Left lung (tissue), 10 donors: ENCODE results near the gene RAB27B. TPM values are rescaled to one million over a fixed set of nuclear protein-coding genes. Genes with fewer than 3 reads are reported as not detected.
"Not testable (repeated sequence)": the region's sequence is repeated elsewhere in the genome, so short reads cannot be mapped to it uniquely, and the experiment has no call there.

Experiments used
- ATAC-seq: fragments of 200-7000 bp; cut with Tn5 transposase; one replicate; pipeline ENCODE4 v1.9.1; 2020; ENCODE audit warnings: moderate library complexity
- DNase-seq, 4 donors: peaks; one replicate each; pipeline ENCODE4 v3.0.0-alpha.2; 2013 to 2020
- H3K27ac ChIP-seq, 2 donors: fragments of 200-600 bp; sonication (generic) in 1 of 2; one replicate each; pipeline versions ENCODE4 v1.5.0 to v1.8.0; 2020 to 2021
- H3K27me3 ChIP-seq, 2 donors: fragments of 200-600 bp; sonication (generic) in 1 of 2; one replicate each; pipeline versions ENCODE4 v1.5.0 to v1.8.0; 2020 to 2021
- H3K36me3 ChIP-seq, 2 donors: fragments of 200-600 bp; sonication (generic) in 1 of 2; one replicate each; pipeline versions ENCODE4 v1.5.0 to v1.8.0; 2020 to 2021
- H3K4me1 ChIP-seq, 2 donors: fragments of 200-600 bp; one replicate each; pipeline ENCODE4 v1.8.0; 2021
- H3K4me3 ChIP-seq, 2 donors: fragments of 200-600 bp; sonication (generic) in 1 of 2; one replicate each; pipeline versions ENCODE4 v1.5.0 to v1.8.0; 2020 to 2021; ENCODE audit warnings: mild to moderate bottlenecking in 1 of 2
- H3K9me3 ChIP-seq, 2 donors: fragments of 200-600 bp; sonication (generic) in 1 of 2; one replicate each; pipeline versions ENCODE4 v1.5.0 to v1.8.0; 2020 to 2021
- intact Hi-C, 2 donors: fragments of 100-400 bp; cut with DNase I; formaldehyde crosslinking; loops; one replicate each; pipeline versions ENCODE4 v1.11.2 to v1.14.2; 2022
- polyA plus RNA-seq, 6 donors: library from polyadenylated mRNA; unstranded; fragments of 120-200 nt; gene quantifications; one replicate each; pipeline ENCODE4 v1.2.1, GENCODE V29; 2013; ENCODE audit not compliant: insufficient read length in 6 of 6
- total RNA-seq, 2 donors: library from RNA; stranded (reverse); fragmentation: NEBNext Ultra II Directional; extraction: Animal tissue kit (Norgen Biotek cat#: 25700); gene quantifications; one replicate each; pipeline ENCODE4 v1.2.1, GENCODE V29; 2021
- TF ChIP-seq, protein P1 (sequence below), 2 donors: fragments of 200-600 bp; sonication (generic) in 1 of 2; IDR thresholded peaks; one replicate each; pipeline versions ENCODE4 v1.5.0 to v1.8.0; 2021; ENCODE audit warnings: antibody characterized with exemption in 2 of 2
- donor health status: DM: no; HTN: yes; CAD: no.
- donor health status: DM: no; HTN: no; CAD: no.

RAB27B gene
- total and polyA plus RNA-seq, 8 donors: 7.4 to 66.6 (median 10.5) TPM

DNA sequence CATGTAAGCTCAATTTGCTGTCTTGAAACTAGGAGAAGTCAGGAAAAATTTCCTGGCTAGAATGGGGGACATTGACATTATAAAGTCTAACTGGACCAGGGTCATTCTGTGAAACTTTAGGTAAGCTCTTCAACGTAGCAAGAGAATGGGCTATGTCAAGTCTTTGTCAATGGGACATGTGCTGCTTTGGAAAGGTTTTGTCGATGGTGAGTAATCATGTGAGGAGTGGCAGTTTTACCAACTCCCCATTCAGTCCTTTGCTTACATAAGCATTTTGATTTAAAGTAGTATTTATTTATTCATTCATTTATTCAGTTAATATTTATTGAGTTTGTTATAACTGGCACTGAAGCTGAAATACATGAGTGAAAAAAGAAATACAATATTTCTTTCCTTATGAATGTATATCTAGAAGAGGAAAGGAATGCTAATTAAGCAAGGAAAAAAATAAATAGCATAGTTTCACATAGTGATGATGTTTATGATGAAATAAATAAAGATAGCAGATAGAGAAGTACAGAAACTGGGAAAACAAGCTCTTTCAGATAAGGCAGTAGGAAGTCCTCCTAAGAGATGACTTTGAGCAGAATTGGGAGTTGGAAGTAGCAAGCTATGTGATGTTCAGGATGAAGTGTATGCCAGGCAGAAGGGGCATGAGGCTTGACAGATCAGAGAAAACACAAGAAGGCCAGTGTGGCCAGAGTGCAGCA is 25.4 kb upstream of the RAB27B start:
- TF ChIP-seq, protein P1, sequence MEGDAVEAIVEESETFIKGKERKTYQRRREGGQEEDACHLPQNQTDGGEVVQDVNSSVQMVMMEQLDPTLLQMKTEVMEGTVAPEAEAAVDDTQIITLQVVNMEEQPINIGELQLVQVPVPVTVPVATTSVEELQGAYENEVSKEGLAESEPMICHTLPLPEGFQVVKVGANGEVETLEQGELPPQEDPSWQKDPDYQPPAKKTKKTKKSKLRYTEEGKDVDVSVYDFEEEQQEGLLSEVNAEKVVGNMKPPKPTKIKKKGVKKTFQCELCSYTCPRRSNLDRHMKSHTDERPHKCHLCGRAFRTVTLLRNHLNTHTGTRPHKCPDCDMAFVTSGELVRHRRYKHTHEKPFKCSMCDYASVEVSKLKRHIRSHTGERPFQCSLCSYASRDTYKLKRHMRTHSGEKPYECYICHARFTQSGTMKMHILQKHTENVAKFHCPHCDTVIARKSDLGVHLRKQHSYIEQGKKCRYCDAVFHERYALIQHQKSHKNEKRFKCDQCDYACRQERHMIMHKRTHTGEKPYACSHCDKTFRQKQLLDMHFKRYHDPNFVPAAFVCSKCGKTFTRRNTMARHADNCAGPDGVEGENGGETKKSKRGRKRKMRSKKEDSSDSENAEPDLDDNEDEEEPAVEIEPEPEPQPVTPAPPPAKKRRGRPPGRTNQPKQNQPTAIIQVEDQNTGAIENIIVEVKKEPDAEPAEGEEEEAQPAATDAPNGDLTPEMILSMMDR (IDR thresholded peaks at IDR 0.05): no peak
- H3K27ac ChIP-seq: no peak overlapping the region
- no peak for ATAC-seq
- DNase-seq: no peak
- H3K36me3 ChIP-seq: no peaks in the 10 kb centered on the region
- intact Hi-C loops: no loop called here
- H3K4me3 ChIP-seq: no peak overlapping the region
- no peaks in the 10 kb centered on the region for H3K9me3 ChIP-seq
- H3K4me1 ChIP-seq: no peaks in the 10 kb centered on the region
- H3K27me3 ChIP-seq: no peaks in the 10 kb centered on the region

DNA sequence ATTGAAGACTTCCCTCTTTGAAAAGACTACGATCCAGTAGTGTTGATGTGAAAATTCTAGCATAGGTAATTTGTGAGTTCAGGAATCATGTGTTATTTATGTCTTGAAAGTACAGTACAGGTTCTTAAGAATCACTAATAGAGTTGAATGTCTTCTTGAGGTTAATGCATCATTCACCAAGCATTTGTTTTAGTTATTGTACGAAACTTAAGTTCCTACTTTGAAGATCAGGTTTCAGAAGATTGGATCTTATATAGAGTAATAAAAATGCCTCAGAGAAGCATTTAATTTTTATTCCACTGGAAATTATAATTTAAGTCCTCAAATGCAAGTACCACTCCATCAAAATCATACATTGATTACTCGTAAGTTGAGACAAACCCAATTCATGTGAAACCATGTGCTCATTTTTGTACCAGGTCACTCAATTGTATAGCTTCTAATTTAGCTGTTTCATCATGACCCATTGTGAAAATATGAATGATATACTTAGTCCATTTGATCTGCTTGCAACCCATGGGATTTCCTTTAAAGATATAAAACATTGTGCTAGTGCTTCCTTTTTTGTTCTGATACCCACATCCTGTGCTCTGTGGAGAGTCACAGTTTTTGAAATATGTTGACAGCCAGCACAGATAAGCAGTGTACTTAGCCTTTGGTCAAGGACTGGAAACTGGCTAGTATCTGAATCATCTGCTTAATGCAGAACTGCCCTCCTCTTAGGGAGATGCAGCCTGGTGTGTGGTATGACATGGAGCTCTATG is 22.5 kb upstream of the RAB27B start:
- ATAC-seq (peak; percentile 64), DNase-seq (no peak)
- Histone ChIP-seq H3K4me3 (no peak overlapping the region), H3K4me1 (no peaks in the 10 kb centered on the region), H3K27me3 (no peaks in the 10 kb centered on the region), H3K27ac (no peak overlapping the region), H3K9me3 (no peaks in the 10 kb centered on the region), H3K36me3 (no peaks in the 10 kb centered on the region)
- TF ChIP-seq, protein P1 (IDR thresholded peaks at IDR 0.05): no peak
- intact Hi-C loops: no loop called here

DNA sequence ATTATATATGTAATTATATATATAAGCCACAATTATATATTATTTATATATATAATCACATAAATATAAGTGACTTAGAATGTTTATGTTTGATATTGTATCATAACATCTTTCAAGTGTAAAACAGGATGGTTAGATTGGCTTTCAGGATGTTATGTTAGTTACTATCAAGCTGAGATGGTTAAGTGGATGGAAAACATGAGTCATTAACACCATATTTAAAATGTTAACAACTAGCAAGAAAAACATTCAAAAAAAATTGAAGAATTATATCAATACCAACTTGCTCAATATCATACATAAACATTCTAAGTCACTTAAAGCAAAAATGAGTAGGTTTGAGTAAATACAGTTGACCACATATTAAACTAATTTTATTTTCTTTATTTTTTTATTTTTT is 21.8 kb upstream of the RAB27B start:
- no peak for DNase-seq
- TF ChIP-seq, protein P1 (IDR thresholded peaks at IDR 0.05): no peak
- H3K27me3 ChIP-seq: no peaks in the 10 kb centered on the region
- no peaks in the 10 kb centered on the region for H3K9me3 ChIP-seq
- no peak overlapping the region for H3K4me3 ChIP-seq
- H3K36me3 ChIP-seq: no peaks in the 10 kb centered on the region
- H3K27ac ChIP-seq: no peak overlapping the region
- H3K4me1 ChIP-seq: no peaks in the 10 kb centered on the region
- no peak for ATAC-seq
- intact Hi-C loops: no loop called here

DNA sequence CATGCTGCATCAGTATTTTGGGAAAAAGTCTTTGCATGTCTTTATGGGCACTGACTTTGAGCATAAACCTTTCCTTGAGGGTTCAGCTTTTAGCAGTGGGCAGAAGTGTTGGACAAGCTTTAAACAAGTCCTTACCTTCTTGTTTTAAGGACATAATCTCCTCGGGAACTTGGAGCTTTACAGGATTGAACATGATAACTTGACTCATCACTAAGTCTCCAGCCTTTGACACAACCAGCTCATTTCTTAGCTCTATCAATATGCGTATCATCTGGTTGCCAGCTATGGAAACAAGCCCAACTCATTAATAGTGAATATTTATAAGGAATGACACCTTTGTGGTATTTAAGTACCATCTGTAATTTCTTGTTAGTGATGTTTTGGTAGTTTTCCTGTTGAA is 21.0 kb upstream of the RAB27B start:
- H3K27me3 ChIP-seq: no peaks in the 10 kb centered on the region
- TF ChIP-seq, protein P1 (IDR thresholded peaks at IDR 0.05): no peak
- no peaks in the 10 kb centered on the region for H3K4me1 ChIP-seq
- DNase-seq: no peak
- no peaks in the 10 kb centered on the region for H3K9me3 ChIP-seq
- ATAC-seq: no peak
- H3K36me3 ChIP-seq: no peaks in the 10 kb centered on the region
- no peak overlapping the region for H3K4me3 ChIP-seq
- H3K27ac ChIP-seq: no peak overlapping the region
- intact Hi-C loops: no loop called here

DNA sequence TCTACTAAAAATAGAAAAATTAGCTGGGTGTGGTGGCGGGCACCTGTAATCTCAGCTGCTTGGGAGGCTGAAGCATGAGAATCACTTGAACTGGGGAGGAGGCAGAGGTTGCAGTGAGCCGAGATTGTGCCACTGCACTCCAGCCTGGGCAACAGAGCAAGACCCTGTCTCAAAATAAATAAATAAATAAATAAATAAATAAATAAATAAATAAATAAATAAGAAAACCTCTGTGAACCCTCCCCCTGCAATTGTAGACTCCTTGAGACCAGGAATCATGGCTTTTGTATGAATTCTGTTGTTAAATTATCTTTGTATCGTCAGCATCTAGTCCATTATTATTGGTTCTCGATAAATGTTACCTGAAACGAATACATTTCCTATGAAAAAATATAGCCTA is 17.6 kb upstream of the RAB27B start:
- H3K36me3 ChIP-seq, H3K4me1 ChIP-seq, H3K27ac ChIP-seq, H3K27me3 ChIP-seq, intact Hi-C loops, DNase-seq, ATAC-seq, H3K4me3 ChIP-seq, H3K9me3 ChIP-seq: not testable (repeated sequence)
